DND-41 (cell line): Measurements from ENCODE around the gene ITIH3.

ENCODE experiments used
- CTCF ChIP-seq: IDR thresholded peaks from 2 replicates; pipeline ENCODE4 v1.5.1; 2012; ENCODE audit warnings: borderline replicate concordance, low read length, moderate library complexity, mild to moderate bottlenecking; ENCODE audit not compliant: poor library complexity, severe bottlenecking; ENCODE audit errors: extremely low read depth
- EZH2 ChIP-seq: IDR thresholded peaks from 3 replicates; pipeline ENCODE4 v1.6.1; 2012; ENCODE audit warnings: borderline replicate concordance, low read depth, mild to moderate bottlenecking, moderate library complexity, low read length, inconsistent platforms; ENCODE audit not compliant: severe bottlenecking

GRCh38 chr3:52777127-52777958 is 17.3 kb upstream of the ITIH3 start, which contains the start of gene ITIH1:
- no peak for TF ChIP-seq CTCF
- no peak for TF ChIP-seq EZH2
